ENCODE data around the gene SLC25A41. TPM values are rescaled to one million over a fixed set of nuclear protein-coding genes. Genes with fewer than 3 reads are reported as not detected.
A peak's percentile ranks its signal among the peaks of the same experiment; 100 is the strongest.

The SLC25A41 gene
- total and polyA plus RNA-seq, 2 of the 13 experiments (the other 11 are each of a cell fraction or from before 2014, with no cell fraction given): 0.33 to 0.95 TPM

- TF ChIP-seq, protein P1, sequence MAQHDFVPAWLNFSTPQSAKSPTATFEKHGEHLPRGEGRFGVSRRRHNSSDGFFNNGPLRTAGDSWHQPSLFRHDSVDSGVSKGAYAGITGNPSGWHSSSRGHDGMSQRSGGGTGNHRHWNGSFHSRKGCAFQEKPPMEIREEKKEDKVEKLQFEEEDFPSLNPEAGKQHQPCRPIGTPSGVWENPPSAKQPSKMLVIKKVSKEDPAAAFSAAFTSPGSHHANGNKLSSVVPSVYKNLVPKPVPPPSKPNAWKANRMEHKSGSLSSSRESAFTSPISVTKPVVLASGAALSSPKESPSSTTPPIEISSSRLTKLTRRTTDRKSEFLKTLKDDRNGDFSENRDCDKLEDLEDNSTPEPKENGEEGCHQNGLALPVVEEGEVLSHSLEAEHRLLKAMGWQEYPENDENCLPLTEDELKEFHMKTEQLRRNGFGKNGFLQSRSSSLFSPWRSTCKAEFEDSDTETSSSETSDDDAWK (CRISPR knock-in tag; IDR thresholded peaks at IDR 0.05): no peak
- TF ChIP-seq ZNF234 (CRISPR knock-in tag; conservative IDR thresholded peaks at IDR 0.05) (no peak), ATF1 (CRISPR knock-in tag; IDR thresholded peaks at IDR 0.05) (no peak), SNAPC4 (CRISPR knock-in tag; IDR thresholded peaks at IDR 0.05) (no peak), NR2C2 (CRISPR knock-in tag; IDR thresholded peaks at IDR 0.05; ENCODE audit: borderline replicate concordance) (peak; percentile 82), SOX13 (IDR thresholded peaks at IDR 0.05) (peak; percentile 44; the same call in 1 of the 2 replicates), SOX13 (CRISPR knock-in tag; conservative IDR thresholded peaks at IDR 0.05 in 1 of 2, IDR thresholded peaks at IDR 0.05 in 1 of 2) (peak in 1 of 2 experiments; percentile 62; a peak in 2 of 4 replicates), DRAP1 (CRISPR knock-in tag; IDR thresholded peaks at IDR 0.05) (no peak), TP53 (CRISPR knock-in tag; conservative IDR thresholded peaks at IDR 0.05) (no peak), ZNF530 (CRISPR knock-in tag; IDR thresholded peaks at IDR 0.05; ENCODE audit: low read depth) (no peak), RFXANK (CRISPR knock-in tag; IDR thresholded peaks at IDR 0.05) (peak; percentile 96), ATF5 (CRISPR knock-in tag; IDR thresholded peaks at IDR 0.05; ENCODE audit: low read depth) (no peak), U2AF1 (optimal IDR thresholded peaks at IDR 0.05; ENCODE audit: low read depth, low read length) (no peak), KMT2B (CRISPR knock-in tag; IDR thresholded peaks at IDR 0.05) (no peak), ZKSCAN8 (CRISPR knock-in tag; IDR thresholded peaks at IDR 0.05; ENCODE audit: borderline replicate concordance) (no peak), ZNF816 (CRISPR knock-in tag; IDR thresholded peaks at IDR 0.05; ENCODE audit: borderline replicate concordance) (no peak), HES4 (CRISPR knock-in tag; IDR thresholded peaks at IDR 0.05; ENCODE audit: borderline replicate concordance) (no peak)
- TF ChIP-seq, protein P2, sequence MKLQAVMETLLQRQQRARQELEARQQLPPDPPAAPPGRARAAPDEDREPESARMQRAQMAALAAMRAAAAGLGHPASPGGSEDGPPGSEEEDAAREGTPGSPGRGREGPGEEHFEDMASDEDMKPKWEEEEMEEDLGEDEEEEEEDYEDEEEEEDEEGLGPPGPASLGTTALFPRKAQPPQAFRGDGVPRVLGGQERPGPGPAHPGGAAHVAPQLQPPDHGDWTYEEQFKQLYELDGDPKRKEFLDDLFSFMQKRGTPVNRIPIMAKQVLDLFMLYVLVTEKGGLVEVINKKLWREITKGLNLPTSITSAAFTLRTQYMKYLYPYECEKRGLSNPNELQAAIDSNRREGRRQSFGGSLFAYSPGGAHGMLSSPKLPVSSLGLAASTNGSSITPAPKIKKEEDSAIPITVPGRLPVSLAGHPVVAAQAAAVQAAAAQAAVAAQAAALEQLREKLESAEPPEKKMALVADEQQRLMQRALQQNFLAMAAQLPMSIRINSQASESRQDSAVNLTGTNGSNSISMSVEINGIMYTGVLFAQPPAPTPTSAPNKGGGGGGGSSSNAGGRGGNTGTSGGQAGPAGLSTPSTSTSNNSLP (IDR thresholded peaks at IDR 0.05; ENCODE audit: low read depth, low read length): no peak
- TF ChIP-seq, protein P3, sequence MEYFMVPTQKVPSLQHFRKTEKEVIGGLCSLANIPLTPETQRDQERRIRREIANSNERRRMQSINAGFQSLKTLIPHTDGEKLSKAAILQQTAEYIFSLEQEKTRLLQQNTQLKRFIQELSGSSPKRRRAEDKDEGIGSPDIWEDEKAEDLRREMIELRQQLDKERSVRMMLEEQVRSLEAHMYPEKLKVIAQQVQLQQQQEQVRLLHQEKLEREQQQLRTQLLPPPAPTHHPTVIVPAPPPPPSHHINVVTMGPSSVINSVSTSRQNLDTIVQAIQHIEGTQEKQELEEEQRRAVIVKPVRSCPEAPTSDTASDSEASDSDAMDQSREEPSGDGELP (IDR thresholded peaks at IDR 0.05; ENCODE audit: borderline replicate concordance, low read depth): peak; percentile 81
These were observed 30.5 kb downstream of the SLC25A41 start (continued) for GRCh38 chr19:6402837-6403608.

Measured in HepG2 (cell line).